GM13977 (cell line): Measurements from ENCODE around the gene ZNF592.
"Not testable (repeated sequence)": the region's sequence is repeated elsewhere in the genome, so short reads cannot be mapped to it uniquely, and the experiment has no call there.

Experiments used
- DNase-seq: peaks from one replicate; pipeline ENCODE4 v3.0.0; 2012; ENCODE audit warnings: low spot score
- in situ Hi-C: fragments of 300-500 bp; cut with MboI; formaldehyde crosslinking; loops from one replicate; pipeline ENCODE4 v1.12.0; 2022; ENCODE audit warnings: low sequenced_read_pairs, low pct_unique_long_range_greater_than_20kb, mixed read lengths, inconsistent platforms; ENCODE audit not compliant: unreplicated experiment
- TF ChIP-seq, protein P1 (sequence below): IDR thresholded peaks from 2 replicates; pipeline ENCODE4 v1.5.1; 2012; ENCODE audit warnings: mild to moderate bottlenecking, control low read depth; ENCODE audit not compliant: insufficient read depth; ENCODE audit errors: extremely low read depth, missing control alignments

ZNF592 gene

DNA sequence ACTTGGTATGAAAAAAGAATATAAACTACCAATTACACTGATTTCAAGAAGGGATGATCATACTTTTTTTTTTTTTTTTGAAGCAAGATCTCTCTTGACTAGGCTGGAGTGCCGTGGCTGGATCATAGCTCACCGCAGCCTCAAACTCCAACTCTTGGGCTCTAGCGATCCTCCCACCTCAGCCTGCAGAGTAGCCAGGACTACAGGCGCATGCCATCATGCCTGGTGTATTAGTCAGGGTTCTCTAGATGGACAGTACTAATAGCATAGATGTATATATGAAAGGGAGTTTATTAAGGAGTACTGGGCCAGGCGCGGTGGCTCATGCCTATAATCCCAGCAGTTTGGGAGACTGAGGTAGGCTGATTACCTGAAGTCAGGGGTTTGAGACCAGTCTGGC, 21.0 kb upstream of the ZNF592 start:
- TF ChIP-seq, protein P1, sequence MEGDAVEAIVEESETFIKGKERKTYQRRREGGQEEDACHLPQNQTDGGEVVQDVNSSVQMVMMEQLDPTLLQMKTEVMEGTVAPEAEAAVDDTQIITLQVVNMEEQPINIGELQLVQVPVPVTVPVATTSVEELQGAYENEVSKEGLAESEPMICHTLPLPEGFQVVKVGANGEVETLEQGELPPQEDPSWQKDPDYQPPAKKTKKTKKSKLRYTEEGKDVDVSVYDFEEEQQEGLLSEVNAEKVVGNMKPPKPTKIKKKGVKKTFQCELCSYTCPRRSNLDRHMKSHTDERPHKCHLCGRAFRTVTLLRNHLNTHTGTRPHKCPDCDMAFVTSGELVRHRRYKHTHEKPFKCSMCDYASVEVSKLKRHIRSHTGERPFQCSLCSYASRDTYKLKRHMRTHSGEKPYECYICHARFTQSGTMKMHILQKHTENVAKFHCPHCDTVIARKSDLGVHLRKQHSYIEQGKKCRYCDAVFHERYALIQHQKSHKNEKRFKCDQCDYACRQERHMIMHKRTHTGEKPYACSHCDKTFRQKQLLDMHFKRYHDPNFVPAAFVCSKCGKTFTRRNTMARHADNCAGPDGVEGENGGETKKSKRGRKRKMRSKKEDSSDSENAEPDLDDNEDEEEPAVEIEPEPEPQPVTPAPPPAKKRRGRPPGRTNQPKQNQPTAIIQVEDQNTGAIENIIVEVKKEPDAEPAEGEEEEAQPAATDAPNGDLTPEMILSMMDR, result no peak
- no peak for DNase-seq
- in situ Hi-C loops, result no loop called here

DNA sequence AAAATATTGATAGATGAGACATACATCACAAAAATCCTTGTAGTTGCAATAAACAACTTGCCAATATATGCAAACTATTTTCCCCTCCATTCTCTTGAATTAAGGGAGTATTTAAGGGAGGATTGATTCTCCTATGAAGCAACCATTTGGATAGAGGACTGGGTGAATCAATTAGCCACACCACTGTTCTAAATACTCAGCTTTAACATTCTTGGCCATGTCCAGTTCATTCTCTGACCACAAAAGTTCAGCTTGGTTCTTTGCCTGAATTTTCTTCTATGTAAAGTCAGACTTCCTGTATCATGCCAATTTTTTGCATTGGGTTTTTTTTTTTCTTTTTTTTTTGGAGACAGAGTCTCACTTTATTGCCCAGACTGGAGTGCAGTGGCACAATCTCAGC, 16.6 kb upstream of the ZNF592 start:
- no peak for DNase-seq
- TF ChIP-seq, protein P1, result no peak
- in situ Hi-C loops, result no loop called here

DNA sequence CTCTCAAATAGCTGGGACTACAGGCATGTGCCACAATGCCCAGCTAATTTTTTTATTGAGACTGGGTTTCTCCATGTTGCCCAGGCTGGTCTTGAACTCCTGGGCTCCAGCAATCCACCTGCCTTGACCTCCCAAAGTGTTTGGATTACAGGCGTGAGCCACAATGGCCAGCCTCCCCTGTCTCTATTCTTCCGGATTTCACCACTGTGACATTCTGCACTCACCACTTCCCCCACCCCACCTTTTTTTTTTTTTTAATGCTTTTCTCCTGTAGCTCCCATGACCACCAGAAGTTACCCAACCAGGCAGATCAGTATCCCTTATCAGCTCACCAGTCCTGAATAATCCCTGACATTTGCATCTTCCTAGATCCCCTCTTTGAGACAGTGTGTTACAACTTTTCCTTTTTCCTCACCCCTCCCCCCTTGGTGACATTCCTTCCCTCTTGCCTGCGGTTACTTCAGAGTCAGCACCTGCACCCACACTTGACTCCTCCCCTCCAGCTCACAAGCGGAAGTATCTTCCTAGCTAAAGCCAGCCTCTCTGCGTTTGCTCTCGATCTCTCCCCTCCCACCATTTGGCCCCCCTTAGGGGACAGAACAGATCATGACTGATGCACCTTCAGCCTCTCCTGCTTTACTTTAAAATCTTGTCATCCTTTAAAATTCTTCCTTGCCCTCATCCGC, 13.5 kb upstream of the ZNF592 start:
- peak; percentile 64 for DNase-seq
- TF ChIP-seq, protein P1, result no peak
- in situ Hi-C loops, result no loop called here

DNA sequence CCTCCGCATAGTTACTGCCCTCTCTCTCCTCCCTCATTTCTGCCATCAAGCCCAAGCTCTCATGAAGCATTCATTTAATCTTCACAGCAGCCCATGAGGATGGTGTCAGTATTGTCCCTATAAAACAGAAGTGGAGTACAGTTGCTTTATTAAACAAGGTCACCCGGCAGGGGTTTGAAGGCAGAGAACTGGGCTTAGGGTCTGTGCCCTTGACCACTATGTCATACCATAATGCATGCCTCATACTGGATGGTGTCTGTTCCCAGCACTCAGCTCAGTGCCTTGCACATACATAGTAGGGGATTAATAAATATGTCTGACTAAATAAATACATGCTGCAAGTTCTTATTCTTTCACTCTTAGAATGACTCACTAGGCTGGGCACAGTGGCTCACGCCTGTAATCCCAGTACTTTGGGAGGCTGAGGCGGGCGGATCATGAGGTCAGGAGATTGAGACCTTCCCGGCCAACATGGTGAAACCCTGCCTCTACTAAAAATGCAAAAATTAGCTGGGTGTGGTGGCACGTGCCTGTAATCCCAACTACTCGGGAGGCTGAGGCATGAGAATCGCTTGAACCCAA, 12.8 kb upstream of the ZNF592 start:
- DNase-seq, in situ Hi-C loops: not testable (repeated sequence)

GRCh38 chr15:84736375-84736774, 12.0 kb upstream of the ZNF592 start:
- TF ChIP-seq, protein P1, result no peak
- DNase-seq, result peak; percentile 77
- in situ Hi-C loops, result no loop called here

- in situ Hi-C loops, result no loop called here
- DNase-seq, result no peak
- TF ChIP-seq, protein P1, result no peak
Observed at GRCh38 chr15:84737005-84737404, 11.4 kb upstream of the ZNF592 start.

GRCh38 chr15:84740691-84741090, 7.7 kb upstream of the ZNF592 start:
- DNase-seq, result no peak
- TF ChIP-seq, protein P1, result no peak
- in situ Hi-C loops, result no loop called here
